ENCODE measurements around the gene GATAD2B.

GATAD2B gene

GRCh38 chr1:153805886-153806719 is 116.7 kb downstream of the GATAD2B start:
- peaks cover 50% of the 10 kb centered on the region for H3K36me3 ChIP-seq (ENCODE audit: insufficient read depth, low read length)
- H3K4me3 ChIP-seq (ENCODE audit: low read length): no peak overlapping the region
- H3K4me1 ChIP-seq (ENCODE audit: insufficient read depth, low read length): no peaks in the 10 kb centered on the region
- H2AFZ ChIP-seq (ENCODE audit: low read depth, low read length): no peak overlapping the region
- H3K27me3 ChIP-seq (ENCODE audit: insufficient read depth, low read length): no peaks in the 10 kb centered on the region
- no peaks in the 10 kb centered on the region for H3K9me3 ChIP-seq (ENCODE audit: low read length)

GRCh38 chr1:153805042-153805745 is 117.6 kb downstream of the GATAD2B start:
- no peaks in the 10 kb centered on the region for H3K4me1 ChIP-seq (ENCODE audit: insufficient read depth, low read length)
- no peak overlapping the region for H3K4me3 ChIP-seq (ENCODE audit: low read length)
- no peaks in the 10 kb centered on the region for H3K27me3 ChIP-seq (ENCODE audit: insufficient read depth, low read length)
- no peaks in the 10 kb centered on the region for H3K9me3 ChIP-seq (ENCODE audit: low read length)
- H3K36me3 ChIP-seq (ENCODE audit: insufficient read depth, low read length): peaks cover 56% of the 10 kb centered on the region
- no peak overlapping the region for H2AFZ ChIP-seq (ENCODE audit: low read depth, low read length)

- no peak overlapping the region for H2AFZ ChIP-seq (ENCODE audit: low read depth, low read length)
- H3K4me1 ChIP-seq (ENCODE audit: insufficient read depth, low read length): no peaks in the 10 kb centered on the region
- H3K36me3 ChIP-seq (ENCODE audit: insufficient read depth, low read length): peaks cover 56% of the 10 kb centered on the region
- no peaks in the 10 kb centered on the region for H3K27me3 ChIP-seq (ENCODE audit: insufficient read depth, low read length)
- no peaks in the 10 kb centered on the region for H3K9me3 ChIP-seq (ENCODE audit: low read length)
- no peak overlapping the region for H3K4me3 ChIP-seq (ENCODE audit: low read length)
These were observed 118.7 kb downstream of the GATAD2B start for GRCh38 chr1:153804112-153804511.

GRCh38 chr1:153803470-153804056 is 119.2 kb downstream of the GATAD2B start:
- no peaks in the 10 kb centered on the region for H3K4me1 ChIP-seq (ENCODE audit: insufficient read depth, low read length)
- H3K27me3 ChIP-seq (ENCODE audit: insufficient read depth, low read length): no peaks in the 10 kb centered on the region
- H3K9me3 ChIP-seq (ENCODE audit: low read length): no peaks in the 10 kb centered on the region
- peaks cover 58% of the 10 kb centered on the region for H3K36me3 ChIP-seq (ENCODE audit: insufficient read depth, low read length)
- H3K4me3 ChIP-seq (ENCODE audit: low read length): no peak overlapping the region
- H2AFZ ChIP-seq (ENCODE audit: low read depth, low read length): no peak overlapping the region

GRCh38 chr1:153801786-153802697 is 120.7 kb downstream of the GATAD2B start:
- Histone ChIP-seq H2AFZ (ENCODE audit: low read depth, low read length) (no peak overlapping the region), H3K4me3 (ENCODE audit: low read length) (no peak overlapping the region), H3K9me3 (ENCODE audit: low read length) (no peaks in the 10 kb centered on the region), H3K36me3 (ENCODE audit: insufficient read depth, low read length) (peaks cover 57% of the 10 kb centered on the region), H3K27me3 (ENCODE audit: insufficient read depth, low read length) (no peaks in the 10 kb centered on the region), H3K4me1 (ENCODE audit: insufficient read depth, low read length) (peaks cover 11% of the 10 kb centered on the region)

GRCh38 chr1:153801028-153801625 is 121.6 kb downstream of the GATAD2B start:
- Histone ChIP-seq H3K36me3 (ENCODE audit: insufficient read depth, low read length) (peaks cover 65% of the 10 kb centered on the region), H2AFZ (ENCODE audit: low read depth, low read length) (no peak overlapping the region), H3K9me3 (ENCODE audit: low read length) (no peaks in the 10 kb centered on the region), H3K4me1 (ENCODE audit: insufficient read depth, low read length) (peaks cover 20% of the 10 kb centered on the region), H3K27me3 (ENCODE audit: insufficient read depth, low read length) (no peaks in the 10 kb centered on the region), H3K4me3 (ENCODE audit: low read length) (no peak overlapping the region)

GRCh38 chr1:153800516-153800915 is 122.3 kb downstream of the GATAD2B start:
- Histone ChIP-seq H3K4me3 (ENCODE audit: low read length) (no peak overlapping the region), H3K36me3 (ENCODE audit: insufficient read depth, low read length) (peaks cover 71% of the 10 kb centered on the region), H2AFZ (ENCODE audit: low read depth, low read length) (no peak overlapping the region), H3K4me1 (ENCODE audit: insufficient read depth, low read length) (peaks cover 26% of the 10 kb centered on the region), H3K27me3 (ENCODE audit: insufficient read depth, low read length) (no peaks in the 10 kb centered on the region), H3K9me3 (ENCODE audit: low read length) (no peaks in the 10 kb centered on the region)

GRCh38 chr1:153799566-153800465 is 123.0 kb downstream of the GATAD2B start:
- no peak overlapping the region for H3K4me3 ChIP-seq (ENCODE audit: low read length)
- H3K27me3 ChIP-seq (ENCODE audit: insufficient read depth, low read length): no peaks in the 10 kb centered on the region
- H2AFZ ChIP-seq (ENCODE audit: low read depth, low read length): no peak overlapping the region
- H3K36me3 ChIP-seq (ENCODE audit: insufficient read depth, low read length): peaks cover 71% of the 10 kb centered on the region
- no peaks in the 10 kb centered on the region for H3K9me3 ChIP-seq (ENCODE audit: low read length)
- peaks cover 31% of the 10 kb centered on the region for H3K4me1 ChIP-seq (ENCODE audit: insufficient read depth, low read length)

- H3K4me1 ChIP-seq (ENCODE audit: insufficient read depth, low read length): peaks cover 38% of the 10 kb centered on the region
- H3K4me3 ChIP-seq (ENCODE audit: low read length): no peak overlapping the region
- H3K36me3 ChIP-seq (ENCODE audit: insufficient read depth, low read length): peaks cover 71% of the 10 kb centered on the region
- no peaks in the 10 kb centered on the region for H3K27me3 ChIP-seq (ENCODE audit: insufficient read depth, low read length)
- H2AFZ ChIP-seq (ENCODE audit: low read depth, low read length): no peak overlapping the region
- H3K9me3 ChIP-seq (ENCODE audit: low read length): no peaks in the 10 kb centered on the region
These were observed 123.8 kb downstream of the GATAD2B start for GRCh38 chr1:153799016-153799415.

- H3K36me3 ChIP-seq (ENCODE audit: insufficient read depth, low read length): peaks cover 71% of the 10 kb centered on the region
- peaks cover 44% of the 10 kb centered on the region for H3K4me1 ChIP-seq (ENCODE audit: insufficient read depth, low read length)
- no peaks in the 10 kb centered on the region for H3K9me3 ChIP-seq (ENCODE audit: low read length)
- H3K27me3 ChIP-seq (ENCODE audit: insufficient read depth, low read length): no peaks in the 10 kb centered on the region
- H3K4me3 ChIP-seq (ENCODE audit: low read length): no peak overlapping the region
- H2AFZ ChIP-seq (ENCODE audit: low read depth, low read length): no peak overlapping the region
These were observed 124.3 kb downstream of the GATAD2B start for GRCh38 chr1:153798468-153798780.

GRCh38 chr1:153796786-153797659 is 125.7 kb downstream of the GATAD2B start:
- Histone ChIP-seq H3K4me3 (ENCODE audit: low read length) (peak overlapping the region; percentile 2), H3K36me3 (ENCODE audit: insufficient read depth, low read length) (peaks cover 60% of the 10 kb centered on the region), H3K4me1 (ENCODE audit: insufficient read depth, low read length) (peaks cover 57% of the 10 kb centered on the region), H3K27me3 (ENCODE audit: insufficient read depth, low read length) (no peaks in the 10 kb centered on the region), H2AFZ (ENCODE audit: low read depth, low read length) (no peak overlapping the region), H3K9me3 (ENCODE audit: low read length) (no peaks in the 10 kb centered on the region)
